PFSK-1 (cell line): ENCODE data around the gene CYP26B1.

ENCODE experiments used
- FOXP2 ChIP-seq: optimal IDR thresholded peaks from 2 replicates; pipeline ENCODE3; 2011; ENCODE audit warnings: borderline replicate concordance, control low read depth, inconsistent platforms; ENCODE audit not compliant: insufficient read depth; ENCODE audit errors: extremely low read length, extremely low read depth
- POLR2AphosphoS5 ChIP-seq: IDR thresholded peaks from 2 replicates; pipeline ENCODE4 v1.6.1; 2012; ENCODE audit warnings: low read depth, mild to moderate bottlenecking, control low read depth, low read length, moderate library complexity
- REST ChIP-seq, 2 experiments: IDR thresholded peaks; 2 replicates each; pipeline versions ENCODE4 v1.6.1 to v1.8.0; 2011 to 2012; ENCODE audit warnings: low read depth in 2 of 2, low read length in 2 of 2, control low read depth in 1 of 2, inconsistent platforms in 1 of 2, mild to moderate bottlenecking in 1 of 2, moderate library complexity in 1 of 2; ENCODE audit not compliant: insufficient read depth in 1 of 2
- SIN3A ChIP-seq: IDR thresholded peaks from 2 replicates; pipeline ENCODE4 v1.6.1; 2012; ENCODE audit warnings: mild to moderate bottlenecking, low read length, moderate library complexity, borderline replicate concordance; ENCODE audit not compliant: insufficient read depth
- TAF1 ChIP-seq: IDR thresholded peaks from 2 replicates; pipeline ENCODE4 v1.6.1; 2012; ENCODE audit warnings: low read length, control low read depth, borderline replicate concordance; ENCODE audit not compliant: insufficient read depth

The CYP26B1 gene

DNA sequence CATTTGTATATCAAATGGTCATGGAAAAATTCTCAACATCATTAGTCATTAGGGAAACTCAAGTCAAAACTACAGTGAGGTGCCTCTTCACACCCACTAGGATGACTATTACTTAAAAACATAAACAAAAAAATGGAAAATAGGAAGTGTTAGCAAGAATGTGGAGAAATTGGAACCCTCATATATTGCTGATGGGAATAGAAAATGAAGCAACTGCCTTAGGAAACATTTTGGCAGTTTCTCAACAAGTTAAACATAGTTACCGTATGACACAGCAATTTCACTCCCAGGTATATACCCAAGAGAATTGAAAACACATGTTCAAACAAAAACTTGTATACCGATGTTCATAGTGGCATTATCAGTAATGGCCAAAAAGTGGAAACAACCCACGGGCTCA lies 18.1 kb upstream of the CYP26B1 start:
- TF ChIP-seq FOXP2 (no peak), POLR2AphosphoS5 (no peak)

- TF ChIP-seq SIN3A (no peak), TAF1 (no peak), REST (IDR thresholded peaks at IDR 0.05; ENCODE audit: insufficient read depth in 1 of 2, low read depth in 2 of 2, low read length in 2 of 2) (no peak), POLR2AphosphoS5 (no peak), FOXP2 (no peak)
These were observed 14.9 kb upstream of the CYP26B1 start for GRCh38 chr2:72162574-72162973.

- TF ChIP-seq FOXP2 (no peak), POLR2AphosphoS5 (no peak), REST (IDR thresholded peaks at IDR 0.05; ENCODE audit: insufficient read depth in 1 of 2, low read depth in 2 of 2, low read length in 2 of 2) (no peak), SIN3A (no peak), TAF1 (no peak)
These were observed 11.7 kb upstream of the CYP26B1 start for GRCh38 chr2:72159211-72159993.

- TF ChIP-seq POLR2AphosphoS5 (no peak), REST (IDR thresholded peaks at IDR 0.05; ENCODE audit: insufficient read depth in 1 of 2, low read depth in 2 of 2, low read length in 2 of 2) (no peak), SIN3A (no peak), FOXP2 (no peak), TAF1 (no peak)
These were observed 10.5 kb upstream of the CYP26B1 start for GRCh38 chr2:72157871-72158771.

DNA sequence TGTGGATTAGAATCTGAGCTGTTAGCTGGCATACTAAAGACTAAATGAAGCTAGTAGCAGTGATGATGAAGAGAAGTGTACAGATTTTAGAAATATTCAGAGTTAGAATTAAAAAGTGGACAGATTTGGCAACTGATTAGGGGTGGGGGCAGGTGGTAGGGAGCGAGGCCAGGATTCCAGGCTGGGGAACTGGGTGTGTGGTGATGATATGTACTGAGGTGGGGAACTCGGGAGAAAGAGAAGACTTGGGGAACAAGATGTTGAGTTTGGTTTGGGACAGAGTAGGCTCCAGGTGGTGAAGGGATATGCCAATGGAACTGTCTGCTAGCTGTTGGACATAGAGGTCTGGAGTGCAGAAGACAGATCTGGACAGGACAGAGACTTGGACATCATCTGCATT lies 9.2 kb upstream of the CYP26B1 start:
- no peak for TF ChIP-seq REST (IDR thresholded peaks at IDR 0.05; ENCODE audit: insufficient read depth in 1 of 2, low read depth in 2 of 2, low read length in 2 of 2)
- TF ChIP-seq SIN3A = no peak
- no peak for TF ChIP-seq POLR2AphosphoS5
- no peak for TF ChIP-seq TAF1
- TF ChIP-seq FOXP2 = no peak
